HepG2 (cell line): ENCODE results near the gene ALDH1A2. TPM values are rescaled to one million over a fixed set of nuclear protein-coding genes. Genes with fewer than 3 reads are reported as not detected.

Experiments used
- ATAC-seq: fragments of 200-7000 bp; cut with Tn5 transposase; 3 replicates; pipeline ENCODE4 v1.9.1; 2020; ENCODE audit warnings: mild to moderate bottlenecking, moderate library complexity
- BruUV-seq: library from RNA; stranded (reverse); fragments of 400-500 nt; replicated peaks from 2 replicates; lab custom pipeline; 2021; lab: Mats Ljungman, UMichigan
- CTCF ChIA-PET: fragments of 300-600 bp; formaldehyde crosslinking; extraction: SDS; loops from one replicate; lab custom pipeline; 2021; ENCODE audit warnings: low total read pairs, inconsistent platforms, low intra/inter-chr PET ratio; lab: Yijun Ruan, JAX
- POLR2A ChIA-PET: fragments of 350-600 bp; sonication (Branson Sonifier 250); formaldehyde crosslinking; loops from one replicate; lab custom pipeline; 2020; ENCODE audit warnings: antibody characterized with exemption, inconsistent platforms; lab: Yijun Ruan, JAX
- DNase-seq: peaks from one replicate; pipeline ENCODE4 v3.0.0-alpha.2; 2015; ENCODE audit warnings: low spot score
- FAIRE-seq: peaks from 3 replicates; lab custom pipeline; 2011; peaks lifted over from hg19 to GRCh38; lab: Jason Lieb, UNC
- H2AFZ ChIP-seq: one replicate; pipeline ENCODE4 v1.6.1; 2011; ENCODE audit warnings: low read length, inconsistent platforms
- H3K27ac ChIP-seq: fragments of 300-600 bp; 3 replicates; pipeline ENCODE4 v1.8.0; 2011; ENCODE audit warnings: mixed run types, mild to moderate bottlenecking, mixed read lengths, low read length, inconsistent platforms; ENCODE audit not compliant: insufficient read depth; ENCODE audit errors: extremely low read length
- H3K27me3 ChIP-seq, 2 experiments: fragments of 200-600 bp in 1 of 2; 2 replicates in 1 of 2; 3 replicates in 1 of 2; pipeline versions ENCODE4 v1.6.0 to v1.8.0; 2011; ENCODE audit warnings: low read length in 2 of 2, mild to moderate bottlenecking in 2 of 2, moderate library complexity in 2 of 2, inconsistent platforms in 1 of 2; ENCODE audit not compliant: insufficient read depth in 2 of 2, control insufficient read depth in 1 of 2
- H3K36me3 ChIP-seq, 2 experiments: fragments of 200-600 bp in 1 of 2; replicated peaks in 1 of 2; 2 replicates in 1 of 2; 3 replicates in 1 of 2; pipeline versions ENCODE4 v1.5.1 to v1.8.0; 2011; ENCODE audit warnings: low read length in 2 of 2, inconsistent platforms in 1 of 2; ENCODE audit not compliant: insufficient read depth in 2 of 2, control insufficient read depth in 1 of 2
- H3K4me1 ChIP-seq: 2 replicates; pipeline ENCODE4 v1.5.1; 2012; ENCODE audit warnings: low read length, inconsistent platforms; ENCODE audit not compliant: insufficient read depth
- H3K4me2 ChIP-seq: 2 replicates; pipeline ENCODE4 v1.6.0; 2011; ENCODE audit warnings: low read depth, low read length, inconsistent platforms
- H3K4me3 ChIP-seq, 3 experiments: fragments of 200-600 bp in 1 of 3; sonication (generic), shearing (Covaris generic) in 1 of 3; replicated peaks in 1 of 3; 2 replicates each; pipeline ENCODE4 v1.5.1; 2011 to 2016; ENCODE audit warnings: low read length in 3 of 3, inconsistent platforms in 2 of 3, low read depth in 2 of 3, mild to moderate bottlenecking in 2 of 3, control low read depth in 1 of 3, mixed read lengths in 1 of 3; ENCODE audit not compliant: insufficient read depth in 1 of 3
- H3K79me2 ChIP-seq: one replicate; pipeline ENCODE4 v1.6.1; 2011; ENCODE audit warnings: low read length, inconsistent platforms; ENCODE audit not compliant: insufficient read depth
- H3K9ac ChIP-seq: 2 replicates; pipeline ENCODE4 v1.6.0; 2011; ENCODE audit warnings: mild to moderate bottlenecking, low read depth, low read length, inconsistent platforms; ENCODE audit not compliant: insufficient read depth
- H3K9me3 ChIP-seq: 2 replicates; pipeline ENCODE4 v1.5.1; 2012; ENCODE audit warnings: mild to moderate bottlenecking, low read length
- H4K20me1 ChIP-seq: 2 replicates; pipeline ENCODE4 v1.6.0; 2011; ENCODE audit warnings: inconsistent platforms, mild to moderate bottlenecking, low read length, moderate library complexity; ENCODE audit not compliant: insufficient read depth
- ATF5 ChIP-seq: sonication (generic); formaldehyde crosslinking; IDR thresholded peaks from 2 replicates; pipeline ENCODE4 v1.4.0; 2020; ENCODE audit warnings: mild to moderate bottlenecking, low read depth, missing genetic modification reagents
- MAZ ChIP-seq, 2 experiments: sonication (generic) in 1 of 2; formaldehyde crosslinking in 1 of 2; IDR thresholded peaks; 2 replicates each; pipeline versions ENCODE4 v1.5.0 to v1.6.1; 2012 to 2020; ENCODE audit warnings: low read depth in 2 of 2, mild to moderate bottlenecking in 2 of 2, borderline replicate concordance in 1 of 2, improper control_type of control experiment in 1 of 2, low read length in 1 of 2, missing genetic modification reagents in 1 of 2, moderate library complexity in 1 of 2
- SOX13 ChIP-seq, 3 experiments: fragments of 450-650 bp in 1 of 3; sonication (generic) in 1 of 3; formaldehyde crosslinking in 1 of 3; IDR thresholded peaks in 2 of 3; conservative IDR thresholded peaks in 1 of 3; 2 replicates each; pipeline versions ENCODE4 v1.5.0 to v1.6.1; 2016 to 2020; ENCODE audit warnings: antibody characterized with exemption in 1 of 3, mild to moderate bottlenecking in 1 of 3, missing compliant biosample characterization in 1 of 3, missing genetic modification reagents in 1 of 3, moderate library complexity in 1 of 3
- SPEN ChIP-seq: sonication (generic); formaldehyde crosslinking; IDR thresholded peaks from 2 replicates; pipeline ENCODE4 v1.5.1; 2020; ENCODE audit warnings: low read depth, mild to moderate bottlenecking, missing genetic modification reagents
- THYN1 ChIP-seq: sonication (generic); formaldehyde crosslinking; IDR thresholded peaks from 2 replicates; pipeline ENCODE4 v1.8.1; 2023; ENCODE audit warnings: low read depth, mild to moderate bottlenecking, moderate library complexity, missing genetic modification reagents, borderline replicate concordance
- ZNF235 ChIP-seq: sonication (generic); formaldehyde crosslinking; IDR thresholded peaks from 2 replicates; pipeline ENCODE4 v1.8.1; 2023; ENCODE audit warnings: mild to moderate bottlenecking, missing genetic modification reagents, borderline replicate concordance
- ZNF580 ChIP-seq: IDR thresholded peaks from 2 replicates; pipeline ENCODE4 v1.6.1; 2016; ENCODE audit warnings: low read depth, borderline replicate concordance
- WGBS: methylation state at CpG from one replicate; pipeline ENCODE4 v1.1.6; 2017; ENCODE audit warnings: low lambda C conversion rate; 5-methylcytosine and 5-hydroxymethylcytosine counted together
- in situ Hi-C: cut with HindIII; loops from 2 replicates; pipeline ENCODE4 v1.10.0; 2017; ENCODE audit warnings: low pct_unique_long_range_greater_than_20kb; ENCODE audit not compliant: extremely low pct_ligation_motif_present
- intact Hi-C: fragments of 100-400 bp; cut with micrococcal nuclease; formaldehyde crosslinking; loops from one replicate; pipeline ENCODE4 v1.10.0; 2022; ENCODE audit not compliant: unreplicated experiment
- polyA plus RNA-seq, 8 experiments: library from polyadenylated mRNA; depleted of rRNA in 3 of 8; stranded (reverse) in 7 of 8; unstranded in 1 of 8; fragments of >200 nt; fragmentation: Illumina TruSeq in 4 of 8; extraction: Trizol in 4 of 8; gene quantifications; 2 replicates each; pipeline versions ENCODE4 v1.2.1 to v1.2.3, GENCODE V29; 2011 to 2016; ENCODE audit warnings: low read depth in 4 of 8, missing spikeins in 1 of 8, mixed read lengths in 1 of 8; ENCODE audit not compliant: insufficient read depth in 1 of 8
- total RNA-seq, 5 experiments: library from RNA; depleted of rRNA; stranded (reverse); fragments of >200 nt; fragmentation: Illumina TruSeq; extraction: Trizol; gene quantifications; 2 replicates each; pipeline ENCODE4 v1.2.3, GENCODE V29; 2016; ENCODE audit warnings: low read depth in 1 of 5

The ALDH1A2 gene
- total and polyA plus RNA-seq, 2 of the 13 experiments (the other 11 are each of a cell fraction or from before 2014, with no cell fraction given), result 0.64 to 0.90 TPM

- H3K4me2 ChIP-seq, result no peak overlapping the region
- H3K9ac ChIP-seq, result no peak overlapping the region
- intact Hi-C loops, result no loop called here
Measured at GRCh38 chr15:58064980-58065444, 499 bp downstream of the ALDH1A2 start.

More at GRCh38 chr15:58064980-58065444, 499 bp downstream of the ALDH1A2 start:
- POLR2A ChIA-PET, result no interaction called here
- ATAC-seq (no peak), FAIRE-seq (no peak), DNase-seq (no peak)
- Histone ChIP-seq H3K9me3 (no peaks in the 10 kb centered on the region), H3K27ac (no peak overlapping the region), H2AFZ (no peak overlapping the region), H4K20me1 (no peaks in the 10 kb centered on the region), H3K36me3 (no peaks in the 10 kb centered on the region), H3K27me3 (peaks cover 0 to 16% of the 10 kb centered on the region in 2 experiments; a peak in 2 of 5 replicates)
- WGBS, result 94% methylated on average over 33 of the region's 39 CpGs
- no TSS peak for BruUV-seq
- TF ChIP-seq THYN1 (CRISPR knock-in tag) (no peak), ZNF580 (CRISPR knock-in tag) (no peak), MAZ (IDR thresholded peaks at IDR 0.05; ENCODE audit: borderline replicate concordance, low read depth, low read length) (no peak), MAZ (CRISPR knock-in tag; IDR thresholded peaks at IDR 0.05; ENCODE audit: low read depth) (no peak), ATF5 (no peak), ZNF235 (CRISPR knock-in tag) (no peak), SOX13 (IDR thresholded peaks at IDR 0.05) (no peak), SOX13 (CRISPR knock-in tag; conservative IDR thresholded peaks at IDR 0.05 in 1 of 2, IDR thresholded peaks at IDR 0.05 in 1 of 2) (no peak), SPEN (CRISPR knock-in tag) (no peak)
- TF ChIP-seq, all 625 proteins: peak for 0
- Histone ChIP-seq H3K4me3 (no peak overlapping the region), H3K79me2 (no peaks in the 10 kb centered on the region), H3K4me1 (peaks cover 5% of the 10 kb centered on the region; the same call in 1 of the 2 replicates)
- CTCF ChIA-PET, result no interaction called here
- in situ Hi-C loops, result loop anchor here (5.0 to 10.0 kb wide), 3 partner anchors 120 to 320 kb away; no protein-coding TSS in a partner anchor
